HepG2 (cell line): ENCODE data around the gene PPIP5K2. TPM values are rescaled to one million over a fixed set of nuclear protein-coding genes. Genes with fewer than 3 reads are reported as not detected.

Experiments
- ATAC-seq: fragments of 200-7000 bp; cut with Tn5 transposase; 3 replicates; pipeline ENCODE4 v1.9.1; 2020; ENCODE audit warnings: mild to moderate bottlenecking, moderate library complexity
- BruUV-seq: library from RNA; stranded (reverse); fragments of 400-500 nt; replicated peaks from 2 replicates; lab custom pipeline; 2021; lab: Mats Ljungman, UMichigan
- CTCF ChIA-PET: fragments of 300-600 bp; formaldehyde crosslinking; extraction: SDS; loops from one replicate; lab custom pipeline; 2021; ENCODE audit warnings: low total read pairs, inconsistent platforms, low intra/inter-chr PET ratio; lab: Yijun Ruan, JAX
- POLR2A ChIA-PET: fragments of 350-600 bp; sonication (Branson Sonifier 250); formaldehyde crosslinking; loops from one replicate; lab custom pipeline; 2020; ENCODE audit warnings: antibody characterized with exemption, inconsistent platforms; lab: Yijun Ruan, JAX
- DNase-seq: peaks from one replicate; pipeline ENCODE4 v3.0.0-alpha.2; 2015; ENCODE audit warnings: low spot score
- FAIRE-seq: peaks from 3 replicates; lab custom pipeline; 2011; peaks lifted over from hg19 to GRCh38; lab: Jason Lieb, UNC
- H2AFZ ChIP-seq: one replicate; pipeline ENCODE4 v1.6.1; 2011; ENCODE audit warnings: low read length, inconsistent platforms
- H3K27ac ChIP-seq: fragments of 300-600 bp; 3 replicates; pipeline ENCODE4 v1.8.0; 2011; ENCODE audit warnings: mixed run types, mild to moderate bottlenecking, mixed read lengths, low read length, inconsistent platforms; ENCODE audit not compliant: insufficient read depth; ENCODE audit errors: extremely low read length
- H3K27me3 ChIP-seq, 2 experiments: fragments of 200-600 bp in 1 of 2; 2 replicates in 1 of 2; 3 replicates in 1 of 2; pipeline versions ENCODE4 v1.6.0 to v1.8.0; 2011; ENCODE audit warnings: low read length in 2 of 2, mild to moderate bottlenecking in 2 of 2, moderate library complexity in 2 of 2, inconsistent platforms in 1 of 2; ENCODE audit not compliant: insufficient read depth in 2 of 2, control insufficient read depth in 1 of 2
- H3K36me3 ChIP-seq, 2 experiments: fragments of 200-600 bp in 1 of 2; replicated peaks in 1 of 2; 2 replicates in 1 of 2; 3 replicates in 1 of 2; pipeline versions ENCODE4 v1.5.1 to v1.8.0; 2011; ENCODE audit warnings: low read length in 2 of 2, inconsistent platforms in 1 of 2; ENCODE audit not compliant: insufficient read depth in 2 of 2, control insufficient read depth in 1 of 2
- H3K4me1 ChIP-seq: 2 replicates; pipeline ENCODE4 v1.5.1; 2012; ENCODE audit warnings: low read length, inconsistent platforms; ENCODE audit not compliant: insufficient read depth
- H3K4me2 ChIP-seq: 2 replicates; pipeline ENCODE4 v1.6.0; 2011; ENCODE audit warnings: low read depth, low read length, inconsistent platforms
- H3K4me3 ChIP-seq, 3 experiments: fragments of 200-600 bp in 1 of 3; sonication (generic), shearing (Covaris generic) in 1 of 3; replicated peaks in 1 of 3; 2 replicates each; pipeline ENCODE4 v1.5.1; 2011 to 2016; ENCODE audit warnings: low read length in 3 of 3, inconsistent platforms in 2 of 3, low read depth in 2 of 3, mild to moderate bottlenecking in 2 of 3, control low read depth in 1 of 3, mixed read lengths in 1 of 3; ENCODE audit not compliant: insufficient read depth in 1 of 3
- H3K79me2 ChIP-seq: one replicate; pipeline ENCODE4 v1.6.1; 2011; ENCODE audit warnings: low read length, inconsistent platforms; ENCODE audit not compliant: insufficient read depth
- H3K9ac ChIP-seq: 2 replicates; pipeline ENCODE4 v1.6.0; 2011; ENCODE audit warnings: mild to moderate bottlenecking, low read depth, low read length, inconsistent platforms; ENCODE audit not compliant: insufficient read depth
- H3K9me3 ChIP-seq: 2 replicates; pipeline ENCODE4 v1.5.1; 2012; ENCODE audit warnings: mild to moderate bottlenecking, low read length
- H4K20me1 ChIP-seq: 2 replicates; pipeline ENCODE4 v1.6.0; 2011; ENCODE audit warnings: inconsistent platforms, mild to moderate bottlenecking, low read length, moderate library complexity; ENCODE audit not compliant: insufficient read depth
- BORCS8-MEF2B ChIP-seq: sonication (generic); formaldehyde crosslinking; IDR thresholded peaks from 2 replicates; pipeline ENCODE4 v1.8.0; 2022; ENCODE audit warnings: mild to moderate bottlenecking, missing genetic modification reagents
- CHD4 ChIP-seq: fragments of 200-600 bp; sonication (generic); IDR thresholded peaks from 2 replicates; pipeline ENCODE4 v1.7.0; 2017; ENCODE audit warnings: mild to moderate bottlenecking, low read length, borderline replicate concordance
- FOXO4 ChIP-seq: sonication (generic); formaldehyde crosslinking; conservative IDR thresholded peaks from 2 replicates; pipeline ENCODE4 v1.8.1; 2023; ENCODE audit warnings: missing genetic modification reagents
- SNAPC5 ChIP-seq: sonication (generic); formaldehyde crosslinking; IDR thresholded peaks from 2 replicates; pipeline ENCODE4 v1.8.1; 2023; ENCODE audit warnings: mild to moderate bottlenecking, missing genetic modification reagents, borderline replicate concordance
- THAP7 ChIP-seq: sonication (generic); formaldehyde crosslinking; IDR thresholded peaks from 2 replicates; pipeline ENCODE4 v1.8.1; 2023; ENCODE audit warnings: mild to moderate bottlenecking, missing genetic modification reagents
- U2AF2 ChIP-seq: fragments of 200-400 bp; formaldehyde crosslinking; IDR thresholded peaks from 2 replicates; pipeline ENCODE4 v1.6.1; 2017; ENCODE audit warnings: low read depth, mild to moderate bottlenecking, low read length
- ZNF646 ChIP-seq: sonication (generic); formaldehyde crosslinking; IDR thresholded peaks from 2 replicates; pipeline ENCODE4 v1.9.0; 2021; ENCODE audit warnings: mild to moderate bottlenecking, missing genetic modification reagents
- WGBS: methylation state at CpG from one replicate; pipeline ENCODE4 v1.1.6; 2017; ENCODE audit warnings: low lambda C conversion rate; 5-methylcytosine and 5-hydroxymethylcytosine counted together
- in situ Hi-C: cut with HindIII; loops from 2 replicates; pipeline ENCODE4 v1.10.0; 2017; ENCODE audit warnings: low pct_unique_long_range_greater_than_20kb; ENCODE audit not compliant: extremely low pct_ligation_motif_present
- intact Hi-C: fragments of 100-400 bp; cut with micrococcal nuclease; formaldehyde crosslinking; loops from one replicate; pipeline ENCODE4 v1.10.0; 2022; ENCODE audit not compliant: unreplicated experiment
- polyA plus RNA-seq, 8 experiments: library from polyadenylated mRNA; depleted of rRNA in 3 of 8; stranded (reverse) in 7 of 8; unstranded in 1 of 8; fragments of >200 nt; fragmentation: Illumina TruSeq in 4 of 8; extraction: Trizol in 4 of 8; gene quantifications; 2 replicates each; pipeline versions ENCODE4 v1.2.1 to v1.2.3, GENCODE V29; 2011 to 2016; ENCODE audit warnings: low read depth in 4 of 8, missing spikeins in 1 of 8, mixed read lengths in 1 of 8; ENCODE audit not compliant: insufficient read depth in 1 of 8
- total RNA-seq, 5 experiments: library from RNA; depleted of rRNA; stranded (reverse); fragments of >200 nt; fragmentation: Illumina TruSeq; extraction: Trizol; gene quantifications; 2 replicates each; pipeline ENCODE4 v1.2.3, GENCODE V29; 2016; ENCODE audit warnings: low read depth in 1 of 5

Gene PPIP5K2
- total and polyA plus RNA-seq, 2 of the 13 experiments (the other 11 are each of a cell fraction or from before 2014, with no cell fraction given), result 19.7 to 45.6 TPM

- BruUV-seq, result TSS peak; percentile 53
- Histone ChIP-seq H3K4me3 (peak overlapping the region; percentile 74 to 81 (median 77)), H3K79me2 (peaks cover 12% of the 10 kb centered on the region), H4K20me1 (no peaks in the 10 kb centered on the region), H3K27me3 (no peaks in the 10 kb centered on the region), H3K9ac (peak overlapping the region; percentile 64), H2AFZ (peak overlapping the region; percentile 92), H3K4me2 (peak overlapping the region; percentile 95), H3K27ac (peak overlapping the region; percentile 66), H3K9me3 (no peaks in the 10 kb centered on the region), H3K4me1 (peaks cover 37% of the 10 kb centered on the region), H3K36me3 (no peaks in the 10 kb centered on the region)
- in situ Hi-C loops, result no loop called here
- DNase-seq (peak; percentile 19), FAIRE-seq (no peak), ATAC-seq (peak; percentile 34)
- intact Hi-C loops, result loop anchor here (10.0 kb wide), 1 partner anchor 115 kb away; no protein-coding TSS in a partner anchor
- ChIA-PET CTCF (no interaction called here), POLR2A (interaction anchor here (0.7 to 1.8 kb wide), 2 partner anchors 11 to 36 kb away, joined by 3 to 5 read pairs; no protein-coding TSS in a partner anchor)
- WGBS, result 2% methylated on average over 15 of the region's 20 CpGs
- TF ChIP-seq ZNF646 (CRISPR knock-in tag) (peak; percentile 72; the same call in 1 of the 2 replicates), BORCS8-MEF2B (CRISPR knock-in tag) (peak; percentile 78), THAP7 (CRISPR knock-in tag) (no peak), CHD4 (no peak), SNAPC5 (CRISPR knock-in tag) (0 out of 2 replicates have a peak, but pooled peaks have one; percentile 1), FOXO4 (CRISPR knock-in tag) (no peak), U2AF2 (no peak)
These were observed 139.7 kb downstream of the PPIP5K2 start for GRCh38 chr5:103259705-103260355.
